ENCODE measurements around the gene ARMC8.

ARMC8 gene

GRCh38 chr3:138220242-138220641 is 33.1 kb downstream of the ARMC8 start:
- Histone ChIP-seq H3K4me3 (ENCODE audit: low read length) (no peak overlapping the region), H3K27ac (ENCODE audit: low read length) (no peak overlapping the region), H3K4me1 (ENCODE audit: control insufficient read depth, insufficient read depth, low read length) (no peaks in the 10 kb centered on the region; the same call in 1 of the 2 replicates), H3K27me3 (ENCODE audit: control insufficient read depth, insufficient read depth, low read length) (no peaks in the 10 kb centered on the region), H3K36me3 (ENCODE audit: control insufficient read depth, insufficient read depth, low read length) (peaks cover 9% of the 10 kb centered on the region; the same call in 1 of the 2 replicates), H3K9me3 (ENCODE audit: control insufficient read depth, insufficient read depth, low read length) (no peaks in the 10 kb centered on the region)
- no peak for DNase-seq (ENCODE audit: low read depth, low spot score)
- no CpG with 5 or more reads among the region's 1 CpG for WGBS (ENCODE audit: insufficient coverage, insufficient read length)

- no CpG with 5 or more reads among the region's 4 CpGs for WGBS (ENCODE audit: insufficient coverage, insufficient read length)
Observed at GRCh38 chr3:138220788-138221187, 33.7 kb downstream of the ARMC8 start.

GRCh38 chr3:138222131-138222941 is 35.2 kb downstream of the ARMC8 start:
- no peaks in the 10 kb centered on the region; the same call in 1 of the 2 replicates for H3K4me1 ChIP-seq (ENCODE audit: control insufficient read depth, insufficient read depth, low read length)
- no peaks in the 10 kb centered on the region for H3K27me3 ChIP-seq (ENCODE audit: control insufficient read depth, insufficient read depth, low read length)
- WGBS (ENCODE audit: insufficient coverage, insufficient read length): no CpG with 5 or more reads among the region's 2 CpGs
- no peak overlapping the region for H3K4me3 ChIP-seq (ENCODE audit: low read length)
- no peak overlapping the region for H3K27ac ChIP-seq (ENCODE audit: low read length)
- peaks cover 9% of the 10 kb centered on the region; the same call in 1 of the 2 replicates for H3K36me3 ChIP-seq (ENCODE audit: control insufficient read depth, insufficient read depth, low read length)
- H3K9me3 ChIP-seq (ENCODE audit: control insufficient read depth, insufficient read depth, low read length): no peaks in the 10 kb centered on the region
- no peak for DNase-seq (ENCODE audit: low read depth, low spot score)

More at GRCh38 chr3:138220788-138221187, 33.7 kb downstream of the ARMC8 start:
- Histone ChIP-seq H3K36me3 (ENCODE audit: control insufficient read depth, insufficient read depth, low read length) (peaks cover 9% of the 10 kb centered on the region; the same call in 1 of the 2 replicates), H3K27ac (ENCODE audit: low read length) (no peak overlapping the region), H3K4me3 (ENCODE audit: low read length) (no peak overlapping the region), H3K9me3 (ENCODE audit: control insufficient read depth, insufficient read depth, low read length) (no peaks in the 10 kb centered on the region), H3K27me3 (ENCODE audit: control insufficient read depth, insufficient read depth, low read length) (no peaks in the 10 kb centered on the region), H3K4me1 (ENCODE audit: control insufficient read depth, insufficient read depth, low read length) (no peaks in the 10 kb centered on the region; the same call in 1 of the 2 replicates)
- no peak for DNase-seq (ENCODE audit: low read depth, low spot score)

- no peak overlapping the region for H3K4me3 ChIP-seq (ENCODE audit: low read length)
- no peaks in the 10 kb centered on the region for H3K4me1 ChIP-seq (ENCODE audit: control insufficient read depth, insufficient read depth, low read length)
- H3K27me3 ChIP-seq (ENCODE audit: control insufficient read depth, insufficient read depth, low read length): no peaks in the 10 kb centered on the region
- H3K27ac ChIP-seq (ENCODE audit: low read length): no peak overlapping the region
- no CpG with 5 or more reads among the region's 2 CpGs for WGBS (ENCODE audit: insufficient coverage, insufficient read length)
- H3K36me3 ChIP-seq (ENCODE audit: control insufficient read depth, insufficient read depth, low read length): peaks cover 9% of the 10 kb centered on the region; the same call in 1 of the 2 replicates
- H3K9me3 ChIP-seq (ENCODE audit: control insufficient read depth, insufficient read depth, low read length): no peaks in the 10 kb centered on the region
- DNase-seq (ENCODE audit: low read depth, low spot score): no peak
Observed at GRCh38 chr3:138222942-138223287, 35.8 kb downstream of the ARMC8 start.

- no peak overlapping the region for H3K27ac ChIP-seq (ENCODE audit: low read length)
- H3K27me3 ChIP-seq (ENCODE audit: control insufficient read depth, insufficient read depth, low read length): no peaks in the 10 kb centered on the region
- WGBS (ENCODE audit: insufficient coverage, insufficient read length): no CpG with 5 or more reads among the region's 1 CpG
- no peaks in the 10 kb centered on the region for H3K4me1 ChIP-seq (ENCODE audit: control insufficient read depth, insufficient read depth, low read length)
- DNase-seq (ENCODE audit: low read depth, low spot score): no peak
- no peaks in the 10 kb centered on the region for H3K9me3 ChIP-seq (ENCODE audit: control insufficient read depth, insufficient read depth, low read length)
- peaks cover 9% of the 10 kb centered on the region; the same call in 1 of the 2 replicates for H3K36me3 ChIP-seq (ENCODE audit: control insufficient read depth, insufficient read depth, low read length)
- no peak overlapping the region for H3K4me3 ChIP-seq (ENCODE audit: low read length)
Observed at GRCh38 chr3:138227650-138228049, 40.5 kb downstream of the ARMC8 start.

GRCh38 chr3:138230525-138230924 is 43.4 kb downstream of the ARMC8 start:
- Histone ChIP-seq H3K36me3 (ENCODE audit: control insufficient read depth, insufficient read depth, low read length) (no peaks in the 10 kb centered on the region; the same call in 1 of the 2 replicates), H3K4me1 (ENCODE audit: control insufficient read depth, insufficient read depth, low read length) (no peaks in the 10 kb centered on the region), H3K9me3 (ENCODE audit: control insufficient read depth, insufficient read depth, low read length) (no peaks in the 10 kb centered on the region), H3K4me3 (ENCODE audit: low read length) (no peak overlapping the region), H3K27ac (ENCODE audit: low read length) (no peak overlapping the region), H3K27me3 (ENCODE audit: control insufficient read depth, insufficient read depth, low read length) (no peaks in the 10 kb centered on the region)
- no peak for DNase-seq (ENCODE audit: low read depth, low spot score)
- no CpG with 5 or more reads among the region's 2 CpGs for WGBS (ENCODE audit: insufficient coverage, insufficient read length)

- no peaks in the 10 kb centered on the region for H3K4me1 ChIP-seq (ENCODE audit: control insufficient read depth, insufficient read depth, low read length)
- peaks cover 2% of the 10 kb centered on the region; the same call in 1 of the 2 replicates for H3K36me3 ChIP-seq (ENCODE audit: control insufficient read depth, insufficient read depth, low read length)
- no peaks in the 10 kb centered on the region for H3K9me3 ChIP-seq (ENCODE audit: control insufficient read depth, insufficient read depth, low read length)
- H3K27me3 ChIP-seq (ENCODE audit: control insufficient read depth, insufficient read depth, low read length): no peaks in the 10 kb centered on the region
- WGBS (ENCODE audit: insufficient coverage, insufficient read length): no CpG with 5 or more reads among the region's 4 CpGs
- no peak overlapping the region for H3K4me3 ChIP-seq (ENCODE audit: low read length)
- DNase-seq (ENCODE audit: low read depth, low spot score): no peak
- no peak overlapping the region for H3K27ac ChIP-seq (ENCODE audit: low read length)
Observed at GRCh38 chr3:138232705-138233364, 45.7 kb downstream of the ARMC8 start.

GRCh38 chr3:138234401-138235179 is 47.5 kb downstream of the ARMC8 start:
- WGBS (ENCODE audit: insufficient coverage, insufficient read length): no CpG with 5 or more reads among the region's 5 CpGs
- Histone ChIP-seq H3K36me3 (ENCODE audit: control insufficient read depth, insufficient read depth, low read length) (peaks cover 2% of the 10 kb centered on the region; the same call in 1 of the 2 replicates), H3K27ac (ENCODE audit: low read length) (no peak overlapping the region), H3K4me3 (ENCODE audit: low read length) (no peak overlapping the region), H3K4me1 (ENCODE audit: control insufficient read depth, insufficient read depth, low read length) (no peaks in the 10 kb centered on the region), H3K9me3 (ENCODE audit: control insufficient read depth, insufficient read depth, low read length) (no peaks in the 10 kb centered on the region), H3K27me3 (ENCODE audit: control insufficient read depth, insufficient read depth, low read length) (no peaks in the 10 kb centered on the region)
- DNase-seq (ENCODE audit: low read depth, low spot score): no peak

- Histone ChIP-seq H3K9me3 (ENCODE audit: control insufficient read depth, insufficient read depth, low read length) (no peaks in the 10 kb centered on the region), H3K4me1 (ENCODE audit: control insufficient read depth, insufficient read depth, low read length) (no peaks in the 10 kb centered on the region), H3K27ac (ENCODE audit: low read length) (no peak overlapping the region), H3K36me3 (ENCODE audit: control insufficient read depth, insufficient read depth, low read length) (peaks cover 2% of the 10 kb centered on the region; the same call in 1 of the 2 replicates), H3K27me3 (ENCODE audit: control insufficient read depth, insufficient read depth, low read length) (no peaks in the 10 kb centered on the region), H3K4me3 (ENCODE audit: low read length) (no peak overlapping the region)
- WGBS (ENCODE audit: insufficient coverage, insufficient read length): no CpG with 5 or more reads among the region's 6 CpGs
- no peak for DNase-seq (ENCODE audit: low read depth, low spot score)
Observed at GRCh38 chr3:138238711-138239110, 51.6 kb downstream of the ARMC8 start.

- no CpG with 5 or more reads among the region's 1 CpG for WGBS (ENCODE audit: insufficient coverage, insufficient read length)
- H3K27me3 ChIP-seq (ENCODE audit: control insufficient read depth, insufficient read depth, low read length): no peaks in the 10 kb centered on the region
- no peak overlapping the region for H3K4me3 ChIP-seq (ENCODE audit: low read length)
- H3K9me3 ChIP-seq (ENCODE audit: control insufficient read depth, insufficient read depth, low read length): no peaks in the 10 kb centered on the region
- H3K27ac ChIP-seq (ENCODE audit: low read length): no peak overlapping the region
- DNase-seq (ENCODE audit: low read depth, low spot score): no peak
- peaks cover 2% of the 10 kb centered on the region; the same call in 1 of the 2 replicates for H3K36me3 ChIP-seq (ENCODE audit: control insufficient read depth, insufficient read depth, low read length)
- H3K4me1 ChIP-seq (ENCODE audit: control insufficient read depth, insufficient read depth, low read length): no peaks in the 10 kb centered on the region
Observed at GRCh38 chr3:138241061-138241460, 54.0 kb downstream of the ARMC8 start.

All from iPS DF 6.9 (cell line).